B cell (primary cell): ENCODE results near the gene PODNL1. TPM values are rescaled to one million over a fixed set of nuclear protein-coding genes. Genes with fewer than 3 reads are reported as not detected.

Experiments used
- ATAC-seq: fragments of 200-7000 bp; cut with Tn5 transposase; one replicate; pipeline ENCODE4 v1.10.0; 2021; ENCODE audit warnings: low read depth, mild to moderate bottlenecking, moderate number of reproducible peaks, moderate library complexity
- CTCF ChIA-PET: fragments of 350-600 bp; sonication (Branson Sonifier 250); formaldehyde crosslinking; loops from one replicate; lab custom pipeline; 2021; ENCODE audit warnings: antibody characterized with exemption, inconsistent platforms; lab: Charles Lee
- POLR2A ChIA-PET: fragments of 350-600 bp; sonication (Branson Sonifier 250); formaldehyde crosslinking; loops from one replicate; lab custom pipeline; 2021; ENCODE audit warnings: antibody characterized with exemption; lab: Charles Lee
- DNase-seq: peaks from one replicate; pipeline ENCODE4 v3.0.0; 2013
- H2AFZ ChIP-seq: 2 replicates; pipeline ENCODE4 v1.6.1; 2012; ENCODE audit warnings: mild to moderate bottlenecking, low read depth, low read length; ENCODE audit not compliant: insufficient read depth, poor library complexity, severe bottlenecking
- H3K27ac ChIP-seq, 2 donors: 1 replicate in 1 of 2; 2 replicates in 1 of 2; pipeline ENCODE4 v1.5.1; 2012 to 2013; ENCODE audit warnings: low read length in 2 of 2, mild to moderate bottlenecking in 2 of 2, moderate library complexity in 1 of 2
- H3K27me3 ChIP-seq, 4 experiments: fragments of 200-600 bp in 1 of 4; sonication (generic) in 1 of 4; replicated peaks in 1 of 4; 1 replicate in 2 of 4; 2 replicates in 2 of 4; pipeline versions ENCODE4 v1.6.1 to v1.7.0; 2013 to 2016; ENCODE audit warnings: low read length in 3 of 4, mild to moderate bottlenecking in 2 of 4, mixed read lengths in 1 of 4, moderate library complexity in 1 of 4; ENCODE audit not compliant: insufficient read depth in 4 of 4, control insufficient read depth in 3 of 4; ENCODE audit errors: control extremely low read depth in 1 of 4
- H3K36me3 ChIP-seq, 2 experiments: replicated peaks in 1 of 2; 1 replicate in 1 of 2; 2 replicates in 1 of 2; pipeline versions ENCODE4 v1.6.1 to v1.7.1; 2013; ENCODE audit warnings: low read length in 1 of 2; ENCODE audit not compliant: insufficient read depth in 2 of 2, control insufficient read depth in 1 of 2; ENCODE audit errors: control extremely low read depth in 1 of 2, extremely low read depth in 1 of 2
- H3K4me1 ChIP-seq, 2 donors: fragments of 200-600 bp in 1 of 2; sonication (generic) in 1 of 2; 1 replicate in 1 of 2; 2 replicates in 1 of 2; pipeline versions ENCODE4 v1.5.1 to v1.6.1; 2013 to 2017; ENCODE audit warnings: low read length in 2 of 2; ENCODE audit not compliant: control insufficient read depth in 2 of 2, insufficient read depth in 2 of 2
- H3K4me2 ChIP-seq: replicated peaks from 2 replicates; pipeline ENCODE3; 2012; ENCODE audit warnings: mild to moderate bottlenecking, low read depth, low read length; ENCODE audit not compliant: poor library complexity, severe bottlenecking
- H3K4me3 ChIP-seq, 5 experiments: fragments of 200-600 bp in 1 of 5; sonication (generic) in 1 of 5; 1 replicate in 3 of 5; 2 replicates in 2 of 5; pipeline versions ENCODE4 v1.5.1 to v1.7.0; 2011 to 2016; ENCODE audit warnings: low read length in 4 of 5, mild to moderate bottlenecking in 4 of 5, low read depth in 2 of 5, control low read depth in 1 of 5, moderate library complexity in 1 of 5; ENCODE audit not compliant: insufficient read depth in 1 of 5; ENCODE audit errors: control extremely low read depth in 1 of 5, extremely low read depth in 1 of 5
- H3K79me2 ChIP-seq: fragments of 200-600 bp; sonication (generic); one replicate; pipeline ENCODE4 v1.6.0; 2016; ENCODE audit warnings: low read length; ENCODE audit not compliant: control insufficient read depth, insufficient read depth
- H3K9ac ChIP-seq: fragments of 200-600 bp; sonication (generic); 2 replicates; pipeline ENCODE4 v1.6.1; 2017; ENCODE audit warnings: mild to moderate bottlenecking, low read length, moderate library complexity
- H3K9me3 ChIP-seq, 3 donors: one replicate each; pipeline versions ENCODE4 v1.6.1 to v1.7.1; 2013; ENCODE audit warnings: low read length in 2 of 3; ENCODE audit not compliant: control insufficient read depth in 2 of 3, insufficient read depth in 1 of 3; ENCODE audit errors: control extremely low read depth in 1 of 3
- H4K20me1 ChIP-seq: 2 replicates; pipeline ENCODE4 v1.6.0; 2012; ENCODE audit warnings: mild to moderate bottlenecking, low read length; ENCODE audit not compliant: insufficient read depth, control insufficient read depth, poor library complexity, severe bottlenecking
- H3K27ac Mint-ChIP-seq: one replicate; pipeline ENCODE4 v1.8.0; 2021; ENCODE audit warnings: mixed read lengths
- H3K27me3 Mint-ChIP-seq: one replicate; pipeline ENCODE4 v1.8.0; 2021; ENCODE audit warnings: mixed read lengths
- H3K4me1 Mint-ChIP-seq: one replicate; pipeline ENCODE4 v1.8.0; 2021; ENCODE audit warnings: mixed read lengths
- H3K4me3 Mint-ChIP-seq: one replicate; pipeline ENCODE4 v1.8.0; 2021; ENCODE audit warnings: mixed read lengths
- H3K9me3 Mint-ChIP-seq: one replicate; pipeline ENCODE4 v1.8.0; 2022; ENCODE audit warnings: mixed read lengths; ENCODE audit not compliant: insufficient read depth
- CTCF ChIP-seq: fragments of 200-600 bp; IDR thresholded peaks from one replicate; pipeline ENCODE4 v1.8.0; 2022; ENCODE audit warnings: antibody characterized with exemption, mild to moderate bottlenecking
- EZH2 ChIP-seq: IDR thresholded peaks from 2 replicates; pipeline ENCODE4 v1.6.1; 2012; ENCODE audit warnings: borderline replicate concordance, low read depth, mild to moderate bottlenecking, moderate library complexity, low read length; ENCODE audit not compliant: insufficient read depth, poor library complexity, severe bottlenecking
- WGBS: methylation state at CpG from one replicate; pipeline ENCODE4 v1.1.5; 2013; ENCODE audit warnings: missing lambda C conversion rate; ENCODE audit not compliant: insufficient coverage; 5-methylcytosine and 5-hydroxymethylcytosine counted together
- intact Hi-C: fragments of 100-400 bp; cut with micrococcal nuclease; formaldehyde crosslinking; loops from one replicate; pipeline ENCODE4 v1.10.0; 2022
- polyA plus RNA-seq: library from polyadenylated mRNA; depleted of rRNA; stranded (reverse); fragments of >200 nt; gene quantifications from 2 replicates; pipeline ENCODE4 v1.2.3, GENCODE V29; 2012
- total RNA-seq, 2 donors: library from RNA; stranded (reverse); fragments of 120-200 nt in 1 of 2; gene quantifications; 1 replicate in 1 of 2; 2 replicates in 1 of 2; pipeline versions ENCODE4 v1.2.3 to v1.2.4, GENCODE V29; 2013 to 2022

Gene PODNL1
- total and polyA plus RNA-seq, 2 donors (not counting 1 experiment from before 2014, with no cell fraction given) = not detected

GRCh38 chr19:13937479-13938300 lies 527 bp downstream of the PODNL1 start:
- CTCF ChIA-PET = no interaction called here
- H3K27ac Mint-ChIP-seq = no peak overlapping the region
- no peak overlapping the region for H3K4me2 ChIP-seq

More at GRCh38 chr19:13937479-13938300, 527 bp downstream of the PODNL1 start:
- Histone ChIP-seq H3K79me2 (no peaks in the 10 kb centered on the region), H3K36me3 (no peaks in the 10 kb centered on the region), H3K27ac (no peak overlapping the region), H3K4me3 (no peak overlapping the region), H3K27me3 (peaks cover 0 to 22% (median 10%) of the 10 kb centered on the region in 4 experiments), H3K9ac (no peak overlapping the region), H3K4me1 (peaks cover 0 to 4% of the 10 kb centered on the region in 2 donors), H2AFZ (no peak overlapping the region), H3K9me3 (peaks cover 0 to 6% (median 0%) of the 10 kb centered on the region in 3 donors), H4K20me1 (no peaks in the 10 kb centered on the region)
- POLR2A ChIA-PET = interaction anchor here (0.6 kb wide), 1 partner anchor 701 kb away, joined by 3 read pairs; no protein-coding TSS in a partner anchor
- TF ChIP-seq EZH2 (no peak), CTCF (no peak)
- intact Hi-C loops = no loop called here
- no peaks in the 10 kb centered on the region for H3K9me3 Mint-ChIP-seq
- ATAC-seq = no peak
- peaks cover 10% of the 10 kb centered on the region for H3K4me1 Mint-ChIP-seq
- WGBS = 32% methylated on average over 27 of the region's 29 CpGs
- H3K4me3 Mint-ChIP-seq = no peak overlapping the region
- peaks cover 16% of the 10 kb centered on the region for H3K27me3 Mint-ChIP-seq
- no peak for DNase-seq
